AG20443 (cell line): Measurements from ENCODE around the gene HIBADH.

Experiments
- DNase-seq: peaks from one replicate; pipeline ENCODE4 v3.0.0; 2012; ENCODE audit warnings: low spot score, mixed read lengths

The HIBADH gene

GRCh38 chr7:27662490-27663205 is at the start of gene HIBADH:
HIBADH (minus strand) TSS chr7:27662883; CDS start chr7:27662788, 95 bp downstream.
- DNase-seq, result peak; percentile 98

GRCh38 chr7:27712217-27712616 is 49.5 kb upstream of the HIBADH start:
- no peak for DNase-seq

DNA sequence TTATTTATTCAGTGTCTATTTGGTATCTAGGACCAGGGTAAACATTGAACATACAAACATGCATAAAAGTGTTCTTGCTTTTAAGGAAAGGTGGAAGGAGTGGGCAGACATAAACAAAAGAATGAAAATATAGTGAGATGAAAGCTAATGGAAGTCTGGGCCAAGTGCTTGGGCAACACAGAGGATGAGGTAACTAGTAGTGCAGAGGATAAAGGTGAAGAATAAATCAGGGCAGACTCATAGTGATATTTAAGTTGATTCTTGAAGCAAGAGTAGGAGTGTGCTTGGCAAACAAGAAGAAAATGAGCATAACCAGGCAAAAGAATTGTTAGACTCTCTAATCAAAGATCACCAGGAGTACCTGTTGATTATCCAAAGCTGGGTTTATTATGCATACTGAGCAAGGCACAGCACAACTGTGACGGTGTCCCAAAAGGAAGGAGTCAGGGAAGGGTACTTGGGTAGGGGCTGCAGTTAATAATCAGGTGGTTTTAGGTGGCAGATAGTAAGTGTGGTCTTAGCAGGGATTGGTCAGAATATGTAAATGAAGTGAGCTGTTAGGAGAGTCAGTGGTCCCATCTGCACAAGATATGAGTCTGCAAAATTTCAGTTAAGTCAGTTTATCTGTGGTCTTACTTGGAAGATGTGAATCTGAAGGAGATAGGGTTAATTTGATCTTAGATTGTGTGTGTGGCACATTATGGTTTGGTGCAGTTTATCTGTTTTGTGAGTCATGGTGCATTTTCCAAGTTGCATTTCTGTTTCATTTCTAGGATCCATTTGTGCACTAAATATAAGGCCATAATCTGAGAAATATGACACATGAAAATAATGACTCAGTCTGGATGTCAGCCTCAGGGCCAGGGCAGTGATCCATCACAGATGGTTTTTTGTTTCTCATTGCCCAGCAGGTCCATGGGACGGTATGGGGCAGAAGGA is 46.7 kb upstream of the HIBADH start:
- DNase-seq, result peak; percentile 74

DNA sequence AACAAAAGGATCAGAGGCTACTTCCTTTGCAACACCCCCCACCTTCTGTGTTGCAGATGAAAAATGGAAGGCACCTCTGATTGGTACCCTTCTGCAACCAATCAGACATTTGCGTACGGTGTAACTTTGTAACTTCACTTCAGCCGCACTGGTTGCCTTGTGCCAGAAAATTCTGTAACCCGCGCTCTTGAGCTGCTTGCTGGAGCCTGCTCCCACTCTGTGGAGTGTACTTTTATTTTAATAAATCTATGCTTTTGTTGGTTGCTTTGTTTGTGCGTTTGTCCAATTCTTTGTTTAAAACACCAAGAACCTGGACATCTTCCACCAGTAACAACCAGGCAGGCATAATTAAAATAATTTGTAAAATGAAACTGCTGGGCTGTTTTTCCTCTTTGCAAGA is 45.8 kb upstream of the HIBADH start:
- no peak for DNase-seq

- DNase-seq, result no peak
These were observed 42.5 kb upstream of the HIBADH start for GRCh38 chr7:27705200-27705594.

- no peak for DNase-seq
These were observed 41.9 kb upstream of the HIBADH start for GRCh38 chr7:27704422-27705199.

- no peak for DNase-seq
These were observed 40.5 kb upstream of the HIBADH start for GRCh38 chr7:27703181-27703580.

- no peak for DNase-seq
These were observed 37.8 kb upstream of the HIBADH start for GRCh38 chr7:27700501-27700900.

DNA sequence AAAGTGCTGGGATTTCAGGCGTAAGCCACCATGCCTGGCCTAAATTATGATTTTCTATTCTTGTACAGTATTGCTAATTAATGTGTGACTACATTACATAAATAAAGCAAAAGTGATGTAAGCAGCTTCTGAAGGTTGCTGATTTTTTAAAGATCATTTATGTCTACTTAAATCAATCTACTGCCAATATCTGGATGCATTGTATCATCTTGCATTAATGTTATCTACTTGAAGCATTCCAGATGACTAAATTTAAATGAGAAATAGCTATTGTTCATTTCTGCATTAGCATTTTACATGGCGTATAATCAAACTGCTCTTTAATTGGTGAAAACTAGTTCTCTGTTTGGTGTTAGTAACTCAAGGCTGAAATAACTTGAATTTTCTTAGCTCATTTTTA is 37.1 kb upstream of the HIBADH start:
- no peak for DNase-seq

DNA sequence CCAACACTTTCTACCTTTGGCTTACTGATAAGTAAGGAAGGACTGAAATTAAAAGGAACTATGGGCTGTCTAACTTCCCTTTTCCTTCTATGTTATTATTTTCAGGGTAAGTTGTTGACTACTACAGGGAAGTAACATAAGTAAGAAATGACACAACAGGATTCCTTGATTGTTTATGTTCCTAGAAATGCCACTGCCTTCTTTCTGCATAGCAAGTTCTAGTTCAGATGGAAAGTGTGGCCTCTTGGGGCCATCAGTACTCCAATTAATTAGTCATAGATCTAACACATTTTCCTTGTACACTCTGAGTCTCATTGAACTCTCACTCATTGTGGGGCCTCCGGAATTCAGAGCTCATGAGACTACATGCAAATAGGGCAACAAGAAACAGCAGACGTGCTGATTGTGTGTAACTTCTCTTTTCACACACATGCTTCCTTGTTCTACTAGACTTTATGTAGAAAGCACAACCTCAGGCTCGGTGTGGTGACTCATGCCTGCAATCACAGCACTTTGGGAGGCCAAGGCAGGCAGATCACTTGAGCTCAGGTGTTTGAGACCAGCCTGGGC is 35.3 kb upstream of the HIBADH start:
- no peak for DNase-seq

GRCh38 chr7:27695096-27695495 is 32.4 kb upstream of the HIBADH start:
- DNase-seq, result no peak

DNA sequence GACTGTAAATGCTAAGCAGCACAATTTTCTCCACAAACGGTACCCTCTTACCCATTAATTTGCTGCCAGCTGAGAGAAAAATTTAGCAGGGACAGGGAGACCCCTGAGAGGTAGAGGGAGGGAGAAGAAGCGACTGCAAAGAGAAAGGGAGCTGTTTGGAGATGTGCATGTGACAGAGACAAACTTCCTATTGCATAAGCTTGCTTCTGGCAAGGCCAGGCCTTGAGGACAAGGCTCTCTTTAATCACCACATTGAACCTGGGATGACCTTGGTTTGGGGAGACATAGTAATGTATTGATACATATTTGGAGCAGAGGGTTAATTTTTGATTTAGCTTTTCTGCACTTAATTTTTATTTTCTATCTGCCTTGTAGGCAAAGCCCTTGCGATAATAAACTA is 31.1 kb upstream of the HIBADH start:
- no peak for DNase-seq

DNA sequence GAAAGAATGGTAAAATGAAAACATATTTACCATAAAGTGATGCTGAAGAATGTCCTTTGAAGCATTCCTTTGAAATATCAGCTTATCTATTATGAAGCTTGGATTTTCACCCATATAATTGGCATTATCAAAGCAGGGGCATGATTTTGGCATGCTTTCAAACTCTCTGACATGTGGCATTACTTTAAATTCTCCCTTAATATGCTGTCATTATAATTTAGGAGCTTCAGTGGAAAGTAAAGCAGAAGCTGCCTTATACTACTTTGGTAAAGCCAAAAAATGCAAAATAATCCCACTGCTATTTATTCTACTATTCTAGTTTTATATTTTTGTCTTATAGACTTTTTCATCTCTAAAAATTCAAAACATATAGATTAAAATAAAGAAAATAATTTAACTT is 28.0 kb upstream of the HIBADH start:
- DNase-seq, result no peak

GRCh38 chr7:27689591-27690164 is 27.0 kb upstream of the HIBADH start:
- DNase-seq, result peak; percentile 47

GRCh38 chr7:27689150-27689549 is 26.5 kb upstream of the HIBADH start:
- DNase-seq, result no peak

DNA sequence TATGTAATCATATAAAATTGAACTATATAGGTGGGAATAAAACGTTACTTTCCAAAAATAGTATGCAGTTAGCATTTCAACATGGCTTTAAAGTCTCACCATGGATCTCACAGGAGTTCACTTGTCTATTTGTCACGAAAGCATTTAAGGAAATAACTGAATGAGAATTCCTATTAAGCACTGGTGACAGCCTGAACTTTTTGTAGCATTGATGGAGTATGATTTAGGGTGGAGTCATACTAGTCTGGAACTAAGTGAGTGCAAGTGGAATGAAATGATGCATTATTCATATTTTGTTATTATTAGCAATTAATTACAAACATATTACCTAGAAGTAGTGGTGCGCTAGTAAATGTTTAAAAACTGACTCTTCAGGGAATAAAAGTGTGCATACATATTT is 26.0 kb upstream of the HIBADH start:
- DNase-seq, result no peak

GRCh38 chr7:27688056-27688455 is 25.4 kb upstream of the HIBADH start:
- no peak for DNase-seq

- DNase-seq, result no peak
These were observed 23.6 kb upstream of the HIBADH start for GRCh38 chr7:27686315-27686714.

DNA sequence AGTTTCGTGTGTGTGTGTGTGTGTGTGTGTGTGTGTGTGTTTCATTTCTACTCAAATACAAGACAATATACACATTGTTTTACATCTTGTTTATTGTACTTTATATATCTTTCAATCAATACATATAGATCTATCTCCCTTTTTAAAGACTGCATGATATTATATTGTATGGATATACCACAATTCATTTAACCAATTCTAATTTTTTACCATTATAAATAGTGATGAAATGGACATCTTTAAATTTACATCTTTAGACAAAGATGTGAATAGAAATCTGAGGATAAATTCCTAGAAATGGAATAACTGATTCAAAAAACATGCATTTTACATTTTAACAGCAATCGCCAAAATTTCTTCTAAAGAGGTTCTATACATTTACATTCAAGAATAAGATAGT is 23.2 kb upstream of the HIBADH start:
- DNase-seq, result no peak

DNA sequence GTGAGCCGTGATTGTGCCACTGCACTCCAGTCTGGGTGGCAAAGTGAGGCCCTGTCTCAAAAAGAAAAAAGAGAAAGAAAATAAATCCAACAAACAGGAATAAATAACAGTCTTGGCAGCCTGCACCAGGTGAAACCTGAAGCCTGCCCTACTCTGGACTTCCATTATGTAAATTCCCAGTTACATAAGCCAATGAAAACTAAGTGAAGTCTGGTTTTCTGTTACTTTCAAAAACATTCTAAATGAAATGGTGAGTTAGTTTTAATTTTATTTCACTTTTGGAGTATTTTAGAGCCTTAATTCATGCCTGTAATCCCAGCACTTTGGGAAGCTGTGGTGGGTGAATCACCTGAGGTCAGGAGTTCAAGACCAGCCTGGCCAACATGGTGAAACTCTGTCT is 22.5 kb upstream of the HIBADH start:
- DNase-seq, result no peak

DNA sequence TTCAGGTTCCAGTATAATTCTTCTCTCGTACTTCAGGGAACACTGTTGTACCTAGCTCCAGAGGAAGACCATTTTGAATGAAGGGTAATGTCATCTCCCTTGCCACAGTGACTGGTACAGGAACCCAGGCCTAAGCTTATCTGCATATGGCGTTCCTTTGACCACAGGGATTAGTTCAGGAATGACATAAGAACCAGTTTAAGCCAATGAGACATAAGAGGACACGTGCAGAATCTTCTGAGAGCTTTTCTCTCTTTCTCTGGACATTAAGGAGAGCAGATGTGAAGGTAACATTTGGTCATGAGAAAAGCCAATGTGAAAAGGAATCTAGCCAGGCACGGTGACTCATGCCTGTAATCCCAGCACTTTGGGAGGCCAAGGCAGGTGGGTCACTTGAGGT is 21.8 kb upstream of the HIBADH start:
- DNase-seq, result no peak

GRCh38 chr7:27680610-27681009 is 17.9 kb upstream of the HIBADH start:
- DNase-seq, result no peak
